ENCODE measurements around the gene DNAH17. TPM values are rescaled to one million over a fixed set of nuclear protein-coding genes. Genes with fewer than 3 reads are reported as not detected.

Gene DNAH17
- total and polyA plus RNA-seq, 2 of the 13 experiments (the other 11 are each of a cell fraction or from before 2014, with no cell fraction given): 0.86 to 1.6 TPM

DNA sequence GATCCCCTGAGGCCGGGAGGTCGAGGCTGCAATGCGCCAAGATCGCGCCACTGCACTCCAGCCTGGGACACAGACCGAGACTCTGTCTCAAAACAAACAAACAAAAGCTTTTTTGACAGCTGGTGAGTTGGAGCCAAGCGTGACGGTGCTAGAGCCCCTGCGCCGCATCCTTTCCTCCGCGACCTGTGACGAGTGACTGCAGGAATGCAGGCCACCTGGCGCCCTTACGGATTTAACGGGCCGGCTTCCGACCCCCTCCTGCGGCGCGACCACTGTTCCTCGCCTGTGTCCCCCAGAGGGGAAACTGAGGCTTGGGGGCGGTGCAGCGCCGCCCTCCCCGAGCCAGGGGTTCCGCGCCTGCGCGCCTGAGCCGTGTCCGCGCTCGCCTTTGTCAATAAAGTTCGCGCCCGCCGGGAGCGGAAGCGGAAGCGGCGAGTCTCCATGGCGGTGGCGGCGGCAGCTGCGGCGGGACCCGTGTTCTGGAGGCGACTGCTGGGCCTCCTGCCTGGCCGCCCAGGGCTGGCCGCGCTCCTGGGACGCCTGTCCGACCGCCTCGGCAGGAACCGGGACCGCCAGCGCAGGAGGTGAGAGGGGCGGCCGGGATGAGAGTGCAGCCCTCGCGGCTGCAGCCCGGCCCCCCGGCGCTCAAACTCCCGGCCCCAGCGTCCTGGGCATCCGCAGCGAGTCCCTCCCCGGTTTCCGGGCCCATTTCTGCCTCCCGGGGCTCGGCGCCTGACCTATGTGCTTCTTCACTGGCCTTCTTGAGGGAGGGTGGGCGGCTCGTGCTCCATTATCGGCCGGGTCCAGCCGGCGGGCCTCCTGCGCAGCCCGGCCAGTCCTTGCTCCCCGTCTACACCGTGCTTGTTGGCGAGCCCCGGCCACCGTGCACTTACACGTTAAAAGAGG lies 198.7 kb downstream of the DNAH17 start, which contains the start of gene PGS1 (continued):
- TF ChIP-seq MED1 (CRISPR knock-in tag; IDR thresholded peaks at IDR 0.05): peak; percentile 46; the same call in 1 of the 2 replicates
- peak; percentile 64; the same call in 1 of the 2 replicates for TF ChIP-seq RAD21 (CRISPR knock-in tag; IDR thresholded peaks at IDR 0.05)
- peak; percentile 96 for TF ChIP-seq IKZF4 (CRISPR knock-in tag; IDR thresholded peaks at IDR 0.05; ENCODE audit: borderline replicate concordance, low read depth, not compliant biosample characterization)
- no peak for TF ChIP-seq ATF7 (IDR thresholded peaks at IDR 0.05)
- TF ChIP-seq ATF7 (CRISPR knock-in tag; IDR thresholded peaks at IDR 0.05): no peak
- 0 out of 2 replicates have a peak, but pooled peaks have one; percentile 15 for TF ChIP-seq TBX3 (IDR thresholded peaks at IDR 0.05; ENCODE audit: borderline replicate concordance)
- TF ChIP-seq, protein P1, sequence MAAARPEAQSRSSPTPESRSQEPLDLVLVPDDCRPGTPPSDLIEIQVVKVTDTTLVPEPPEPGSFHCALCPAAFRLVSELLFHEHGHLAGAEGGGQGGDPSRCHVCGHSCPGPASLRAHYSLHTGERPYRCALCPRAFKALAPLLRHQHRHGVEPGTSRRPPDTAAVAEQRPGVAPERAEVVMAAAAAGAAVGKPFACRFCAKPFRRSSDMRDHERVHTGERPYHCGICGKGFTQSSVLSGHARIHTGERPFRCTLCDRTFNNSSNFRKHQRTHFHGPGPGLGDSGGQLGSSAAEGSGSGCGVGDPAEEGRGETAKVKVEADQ (CRISPR knock-in tag; IDR thresholded peaks at IDR 0.05; ENCODE audit: borderline replicate concordance): peak; percentile 98; the same call in 1 of the 2 replicates
- no peak for TF ChIP-seq FIP1L1 (IDR thresholded peaks at IDR 0.05; ENCODE audit: borderline replicate concordance, insufficient read depth, low read depth, low read length)
- no peak for TF ChIP-seq ATF1 (CRISPR knock-in tag; IDR thresholded peaks at IDR 0.05)
- no peak for TF ChIP-seq ONECUT2 (CRISPR knock-in tag; IDR thresholded peaks at IDR 0.05)
- TF ChIP-seq THYN1 (CRISPR knock-in tag; IDR thresholded peaks at IDR 0.05; ENCODE audit: borderline replicate concordance, low read depth): 0 out of 2 replicates have a peak, but pooled peaks have one; percentile 71
- no peak for TF ChIP-seq AHR (CRISPR knock-in tag; IDR thresholded peaks at IDR 0.05)
- TF ChIP-seq REL (CRISPR knock-in tag; conservative IDR thresholded peaks at IDR 0.05): peak; percentile 97
- TF ChIP-seq SMAD3 (CRISPR knock-in tag; IDR thresholded peaks at IDR 0.05): peak; percentile 86
- TF ChIP-seq ZNF530 (CRISPR knock-in tag; IDR thresholded peaks at IDR 0.05; ENCODE audit: low read depth): 0 out of 2 replicates have a peak, but pooled peaks have one; percentile 57
- TF ChIP-seq, protein P2, sequence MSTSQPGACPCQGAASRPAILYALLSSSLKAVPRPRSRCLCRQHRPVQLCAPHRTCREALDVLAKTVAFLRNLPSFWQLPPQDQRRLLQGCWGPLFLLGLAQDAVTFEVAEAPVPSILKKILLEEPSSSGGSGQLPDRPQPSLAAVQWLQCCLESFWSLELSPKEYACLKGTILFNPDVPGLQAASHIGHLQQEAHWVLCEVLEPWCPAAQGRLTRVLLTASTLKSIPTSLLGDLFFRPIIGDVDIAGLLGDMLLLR (CRISPR knock-in tag; IDR thresholded peaks at IDR 0.05): peak; percentile 89
- peak; percentile 90 for TF ChIP-seq ZNF883 (CRISPR knock-in tag; IDR thresholded peaks at IDR 0.05; ENCODE audit: not compliant biosample characterization)
- TF ChIP-seq ZNF572 (CRISPR knock-in tag; IDR thresholded peaks at IDR 0.05): no peak
- no peak; the same call in 1 of the 2 replicates for TF ChIP-seq MYNN (CRISPR knock-in tag; IDR thresholded peaks at IDR 0.05; ENCODE audit: low read depth)
- peak; percentile 15 to 72; a peak in 2 of 4 replicates for TF ChIP-seq EP300 (IDR thresholded peaks at IDR 0.05; ENCODE audit: low read depth in 2 of 2, low read length in 2 of 2)
- peak; percentile 52; the same call in 1 of the 2 replicates for TF ChIP-seq EP300 (CRISPR knock-in tag; IDR thresholded peaks at IDR 0.05; ENCODE audit: borderline replicate concordance)
- TF ChIP-seq KLF15 (CRISPR knock-in tag; IDR thresholded peaks at IDR 0.05; ENCODE audit: borderline replicate concordance): no peak
- TF ChIP-seq ZFP1 (CRISPR knock-in tag; IDR thresholded peaks at IDR 0.05): no peak
- TF ChIP-seq XBP1 (CRISPR knock-in tag; IDR thresholded peaks at IDR 0.05): no peak
- TF ChIP-seq SYNCRIP (IDR thresholded peaks at IDR 0.05; ENCODE audit: insufficient read depth, low read depth, low read length): no peak
- no peak for TF ChIP-seq CEBPB (IDR thresholded peaks at IDR 0.05; ENCODE audit: borderline replicate concordance, low read depth, low read length)
- TF ChIP-seq SRSF1 (optimal IDR thresholded peaks at IDR 0.05; ENCODE audit: low read depth, low read length): peak; percentile 75
- no peak for TF ChIP-seq ZNF160 (CRISPR knock-in tag; IDR thresholded peaks at IDR 0.05)
- peak; percentile 59; the same call in 1 of the 2 replicates for TF ChIP-seq MTA1 (CRISPR knock-in tag; IDR thresholded peaks at IDR 0.05; ENCODE audit: borderline replicate concordance)
- no peak for TF ChIP-seq RFX1 (IDR thresholded peaks at IDR 0.05)
- 0 out of 2 replicates have a peak, but pooled peaks have one; percentile 25 for TF ChIP-seq RARG (CRISPR knock-in tag; IDR thresholded peaks at IDR 0.05; ENCODE audit: low read depth)

Data from HepG2 (cell line).